ENCODE results near the gene GAB2.

Gene GAB2

GRCh38 chr11:78192911-78193351, 224.7 kb downstream of the GAB2 start:
- H3K4me3 ChIP-seq (replicated peaks; ENCODE audit: low read depth, low read length): no peak overlapping the region
- TF ChIP-seq CTCF (IDR thresholded peaks at IDR 0.05; ENCODE audit: low read depth, low read length, missing control alignments): no peak
- DNase-seq (ENCODE audit: extremely low read depth, low read depth): no peak

GRCh38 chr11:78192223-78192719, 225.3 kb downstream of the GAB2 start:
- no peak for TF ChIP-seq CTCF (IDR thresholded peaks at IDR 0.05; ENCODE audit: low read depth, low read length, missing control alignments)
- no peak overlapping the region for H3K4me3 ChIP-seq (replicated peaks; ENCODE audit: low read depth, low read length)
- DNase-seq (ENCODE audit: extremely low read depth, low read depth): no peak

- no peak overlapping the region for H3K4me3 ChIP-seq (replicated peaks; ENCODE audit: low read depth, low read length)
- TF ChIP-seq CTCF (IDR thresholded peaks at IDR 0.05; ENCODE audit: low read depth, low read length, missing control alignments): no peak
- DNase-seq (ENCODE audit: extremely low read depth, low read depth): no peak
These were observed 226.6 kb downstream of the GAB2 start for GRCh38 chr11:78190871-78191538.

- TF ChIP-seq CTCF (IDR thresholded peaks at IDR 0.05; ENCODE audit: low read depth, low read length, missing control alignments): no peak
- H3K4me3 ChIP-seq (replicated peaks; ENCODE audit: low read depth, low read length): no peak overlapping the region
- no peak for DNase-seq (ENCODE audit: extremely low read depth, low read depth)
These were observed 227.2 kb downstream of the GAB2 start for GRCh38 chr11:78190374-78190773.

GRCh38 chr11:78189851-78190250, 227.8 kb downstream of the GAB2 start:
- no peak for TF ChIP-seq CTCF (IDR thresholded peaks at IDR 0.05; ENCODE audit: low read depth, low read length, missing control alignments)
- no peak for DNase-seq (ENCODE audit: extremely low read depth, low read depth)
- peak overlapping the region; percentile 79 for H3K4me3 ChIP-seq (replicated peaks; ENCODE audit: low read depth, low read length)

- H3K4me3 ChIP-seq (replicated peaks; ENCODE audit: low read depth, low read length): peak overlapping the region; percentile 79
- DNase-seq (ENCODE audit: extremely low read depth, low read depth): no peak
- no peak for TF ChIP-seq CTCF (IDR thresholded peaks at IDR 0.05; ENCODE audit: low read depth, low read length, missing control alignments)
These were observed 228.4 kb downstream of the GAB2 start for GRCh38 chr11:78189174-78189724.
